Measurements from ENCODE around the gene RNH1.

The RNH1 gene

DNA sequence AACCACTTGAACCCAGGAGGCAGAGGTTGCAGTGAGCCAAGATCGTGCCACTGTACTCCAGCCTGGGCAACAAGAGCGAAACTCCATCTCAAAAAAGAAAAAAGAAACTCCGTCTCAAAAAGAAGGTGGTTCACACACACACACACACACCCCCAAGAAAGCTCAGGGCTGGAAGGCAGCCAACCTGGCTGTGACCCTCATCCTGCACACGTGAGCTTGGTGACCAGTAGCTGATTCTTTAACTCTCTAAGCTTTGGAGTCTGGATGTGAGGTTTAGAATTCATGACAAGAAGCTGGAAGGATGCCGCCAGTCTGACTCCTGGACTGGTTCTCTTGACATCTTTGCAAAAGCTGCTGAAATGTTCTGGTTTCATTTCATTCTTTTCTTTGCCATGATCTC, 1.9 kb upstream of the RNH1 start:
- H3K4me3 ChIP-seq (ENCODE audit: control insufficient read depth, low read depth, low read length), result no peak overlapping the region
- no peak for DNase-seq (ENCODE audit: low read depth)

DNA sequence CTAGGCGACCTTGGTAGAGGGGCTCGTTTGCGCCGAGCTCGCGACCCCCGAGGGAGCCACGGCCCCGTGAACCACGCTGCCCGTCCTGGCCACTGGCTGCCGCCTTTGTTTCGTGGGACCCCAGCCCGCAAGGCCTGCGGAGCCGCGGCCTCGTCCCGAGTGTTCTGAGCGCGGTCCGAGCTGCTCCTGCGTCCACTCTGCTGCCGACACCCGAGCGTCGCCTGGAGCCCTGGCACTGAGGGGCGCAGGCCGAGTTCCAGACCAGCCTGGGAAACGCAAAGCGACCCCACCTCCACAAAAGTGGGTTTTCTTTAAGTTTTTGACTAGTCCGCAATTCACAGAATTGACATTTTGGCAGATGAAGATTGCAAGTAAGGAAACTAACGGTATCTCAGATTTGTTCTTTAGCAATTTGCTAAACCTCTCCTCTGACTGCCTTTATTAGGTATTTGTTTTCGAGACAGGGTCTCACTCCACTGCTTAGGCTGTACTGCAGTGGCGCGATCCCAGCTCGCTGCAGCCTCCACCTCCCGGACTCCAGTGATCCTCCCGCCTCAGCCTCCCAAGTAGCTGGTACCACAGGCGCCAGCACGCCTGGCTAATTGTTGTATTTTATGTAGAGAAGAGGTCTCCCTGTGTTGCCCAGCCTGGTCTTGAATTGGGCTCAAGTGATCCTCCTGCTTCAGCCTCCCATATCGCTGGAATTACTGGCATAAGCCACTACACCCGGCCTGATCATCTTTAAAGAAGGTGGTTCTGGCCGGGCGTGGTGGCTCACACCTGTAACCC, 879 bp upstream of the RNH1 start:
- TF ChIP-seq, protein P1, sequence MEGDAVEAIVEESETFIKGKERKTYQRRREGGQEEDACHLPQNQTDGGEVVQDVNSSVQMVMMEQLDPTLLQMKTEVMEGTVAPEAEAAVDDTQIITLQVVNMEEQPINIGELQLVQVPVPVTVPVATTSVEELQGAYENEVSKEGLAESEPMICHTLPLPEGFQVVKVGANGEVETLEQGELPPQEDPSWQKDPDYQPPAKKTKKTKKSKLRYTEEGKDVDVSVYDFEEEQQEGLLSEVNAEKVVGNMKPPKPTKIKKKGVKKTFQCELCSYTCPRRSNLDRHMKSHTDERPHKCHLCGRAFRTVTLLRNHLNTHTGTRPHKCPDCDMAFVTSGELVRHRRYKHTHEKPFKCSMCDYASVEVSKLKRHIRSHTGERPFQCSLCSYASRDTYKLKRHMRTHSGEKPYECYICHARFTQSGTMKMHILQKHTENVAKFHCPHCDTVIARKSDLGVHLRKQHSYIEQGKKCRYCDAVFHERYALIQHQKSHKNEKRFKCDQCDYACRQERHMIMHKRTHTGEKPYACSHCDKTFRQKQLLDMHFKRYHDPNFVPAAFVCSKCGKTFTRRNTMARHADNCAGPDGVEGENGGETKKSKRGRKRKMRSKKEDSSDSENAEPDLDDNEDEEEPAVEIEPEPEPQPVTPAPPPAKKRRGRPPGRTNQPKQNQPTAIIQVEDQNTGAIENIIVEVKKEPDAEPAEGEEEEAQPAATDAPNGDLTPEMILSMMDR (IDR thresholded peaks at IDR 0.05; ENCODE audit: control insufficient read depth, insufficient read depth, low read depth, low read length, missing control alignments), result no peak
- H3K4me3 ChIP-seq (ENCODE audit: control insufficient read depth, low read depth, low read length), result peak overlapping the region; percentile 51
- no peak for DNase-seq (ENCODE audit: low read depth)

More for the DNA sequence above, 1.9 kb upstream of the RNH1 start:
- TF ChIP-seq, protein P1 (IDR thresholded peaks at IDR 0.05; ENCODE audit: control insufficient read depth, insufficient read depth, low read depth, low read length, missing control alignments), result no peak

DNA sequence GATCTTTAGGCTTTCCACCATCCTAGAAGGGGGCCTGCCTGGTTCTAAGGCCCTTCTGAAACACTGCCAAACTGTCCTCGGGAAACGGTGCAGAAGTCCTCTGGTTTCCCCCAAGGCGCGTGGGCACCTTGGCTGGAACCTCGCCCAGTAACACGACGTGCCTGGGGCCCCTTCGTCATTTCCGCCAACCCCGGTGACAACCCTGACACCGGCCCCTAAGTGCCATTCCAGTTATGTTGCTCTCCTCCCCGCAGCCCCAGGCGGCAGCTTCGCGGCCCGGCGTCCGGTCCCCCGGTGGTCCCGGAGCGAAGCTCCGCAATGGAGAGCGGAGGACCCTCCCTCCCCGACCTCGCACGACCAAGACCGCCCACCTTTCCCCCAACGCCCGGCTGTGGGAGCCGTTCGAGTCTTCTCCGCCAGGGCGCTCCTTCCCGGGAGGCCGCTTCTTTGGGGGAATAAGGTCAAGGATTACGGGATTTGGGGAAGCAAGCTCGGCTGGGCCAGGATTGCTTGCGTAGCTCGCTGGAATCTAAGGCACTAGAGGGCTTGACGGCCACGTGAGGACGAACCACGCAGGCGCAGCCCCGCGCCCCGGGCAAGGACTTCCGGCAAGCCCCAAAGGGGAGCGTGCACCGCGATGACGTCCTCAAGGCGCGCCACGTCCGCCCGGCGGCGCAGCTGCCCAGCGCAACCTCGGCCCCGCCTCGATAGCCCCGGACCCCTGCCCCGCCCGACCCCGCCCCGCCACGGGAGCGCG, 626 bp downstream of the RNH1 start:
- TF ChIP-seq, protein P1 (IDR thresholded peaks at IDR 0.05; ENCODE audit: control insufficient read depth, insufficient read depth, low read depth, low read length, missing control alignments), result no peak
- DNase-seq (ENCODE audit: low read depth), result peak; percentile 91
- peak overlapping the region; percentile 81 for H3K4me3 ChIP-seq (ENCODE audit: control insufficient read depth, low read depth, low read length)

DNA sequence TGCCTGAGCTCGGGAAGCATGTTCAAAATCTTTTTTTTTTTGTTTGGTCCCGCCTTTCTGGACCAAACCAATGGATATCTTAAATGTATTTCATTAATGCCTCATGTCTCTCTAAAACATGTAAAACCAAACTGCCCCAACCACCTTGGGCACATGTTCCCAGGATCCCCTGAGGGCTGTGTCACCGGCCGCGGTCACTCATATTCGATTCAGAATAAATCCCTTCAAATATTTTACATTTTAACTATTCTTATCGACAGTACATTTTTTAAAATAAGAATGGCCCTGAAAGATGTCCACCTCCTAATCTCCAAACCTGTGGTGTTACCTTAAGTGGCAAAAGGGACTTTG, 2.1 kb downstream of the RNH1 start:
- no peak for DNase-seq (ENCODE audit: low read depth)
- peak overlapping the region; percentile 76 for H3K4me3 ChIP-seq (ENCODE audit: control insufficient read depth, low read depth, low read length)
- TF ChIP-seq, protein P1 (IDR thresholded peaks at IDR 0.05; ENCODE audit: control insufficient read depth, insufficient read depth, low read depth, low read length, missing control alignments), result no peak

DNA sequence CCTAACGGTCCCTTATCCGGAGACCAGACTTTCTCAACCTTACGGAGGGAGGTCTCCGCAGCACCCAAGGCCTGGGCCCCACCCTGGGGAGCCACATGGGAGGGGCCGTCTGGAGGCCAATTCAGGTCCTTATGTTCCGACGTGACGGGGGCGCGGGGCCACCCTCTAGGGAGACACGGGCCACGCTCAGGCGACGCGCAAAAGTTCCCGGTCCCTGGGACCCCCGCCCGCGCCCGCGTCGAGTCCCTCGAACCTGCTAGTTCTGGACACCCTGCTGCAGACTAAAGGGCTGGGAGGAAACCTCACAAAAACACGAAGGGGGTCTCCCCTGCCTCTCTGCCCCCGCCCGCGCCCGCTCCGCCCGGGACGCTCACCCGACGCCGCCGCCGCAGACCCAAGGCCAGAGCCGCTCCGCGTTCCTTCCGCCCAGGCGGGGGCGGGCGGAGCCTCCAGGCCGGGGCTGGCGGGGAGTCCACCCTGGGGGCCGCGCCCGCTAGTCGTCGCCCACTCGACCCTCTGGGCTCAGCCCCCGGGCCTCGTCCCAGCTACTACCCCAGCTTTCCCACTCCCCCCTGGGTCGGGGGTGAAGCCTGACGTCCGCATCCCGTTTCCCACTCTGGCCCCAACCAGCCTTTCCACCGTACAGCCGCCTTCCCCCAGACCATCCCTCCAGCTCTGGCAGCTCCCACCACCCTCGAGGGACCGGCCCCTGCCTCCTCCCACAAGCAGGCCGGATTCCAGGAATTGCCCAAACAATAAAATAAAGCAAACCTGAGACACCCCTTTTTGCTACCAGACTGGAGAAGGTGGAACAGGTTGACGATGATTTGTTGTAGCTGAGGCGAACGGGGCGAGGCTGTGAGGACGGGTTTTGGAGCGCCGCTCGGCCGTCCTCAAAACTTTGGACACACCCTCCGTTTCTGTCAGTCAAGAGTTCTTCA, 2.7 kb downstream of the RNH1 start:
- no peak for DNase-seq (ENCODE audit: low read depth)
- peak overlapping the region; percentile 76 for H3K4me3 ChIP-seq (ENCODE audit: control insufficient read depth, low read depth, low read length)
- TF ChIP-seq, protein P1 (IDR thresholded peaks at IDR 0.05; ENCODE audit: control insufficient read depth, insufficient read depth, low read depth, low read length, missing control alignments), result no peak
